ENCODE results near the gene MAGEE2. TPM values are rescaled to one million over a fixed set of nuclear protein-coding genes. Genes with fewer than 3 reads are reported as not detected.
"Not testable (repeated sequence)": the region's sequence is repeated elsewhere in the genome, so short reads cannot be mapped to it uniquely, and the experiment has no call there.

MAGEE2 gene, protein sequence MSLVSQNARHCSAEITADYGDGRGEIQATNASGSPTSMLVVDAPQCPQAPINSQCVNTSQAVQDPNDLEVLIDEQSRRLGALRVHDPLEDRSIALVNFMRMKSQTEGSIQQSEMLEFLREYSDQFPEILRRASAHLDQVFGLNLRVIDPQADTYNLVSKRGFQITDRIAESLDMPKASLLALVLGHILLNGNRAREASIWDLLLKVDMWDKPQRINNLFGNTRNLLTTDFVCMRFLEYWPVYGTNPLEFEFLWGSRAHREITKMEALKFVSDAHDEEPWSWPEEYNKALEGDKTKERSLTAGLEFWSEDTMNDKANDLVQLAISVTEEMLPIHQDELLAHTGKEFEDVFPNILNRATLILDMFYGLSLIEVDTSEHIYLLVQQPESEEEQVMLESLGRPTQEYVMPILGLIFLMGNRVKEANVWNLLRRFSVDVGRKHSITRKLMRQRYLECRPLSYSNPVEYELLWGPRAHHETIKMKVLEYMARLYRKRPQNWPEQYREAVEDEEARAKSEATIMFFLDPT
- not detected for total RNA-seq

DNA sequence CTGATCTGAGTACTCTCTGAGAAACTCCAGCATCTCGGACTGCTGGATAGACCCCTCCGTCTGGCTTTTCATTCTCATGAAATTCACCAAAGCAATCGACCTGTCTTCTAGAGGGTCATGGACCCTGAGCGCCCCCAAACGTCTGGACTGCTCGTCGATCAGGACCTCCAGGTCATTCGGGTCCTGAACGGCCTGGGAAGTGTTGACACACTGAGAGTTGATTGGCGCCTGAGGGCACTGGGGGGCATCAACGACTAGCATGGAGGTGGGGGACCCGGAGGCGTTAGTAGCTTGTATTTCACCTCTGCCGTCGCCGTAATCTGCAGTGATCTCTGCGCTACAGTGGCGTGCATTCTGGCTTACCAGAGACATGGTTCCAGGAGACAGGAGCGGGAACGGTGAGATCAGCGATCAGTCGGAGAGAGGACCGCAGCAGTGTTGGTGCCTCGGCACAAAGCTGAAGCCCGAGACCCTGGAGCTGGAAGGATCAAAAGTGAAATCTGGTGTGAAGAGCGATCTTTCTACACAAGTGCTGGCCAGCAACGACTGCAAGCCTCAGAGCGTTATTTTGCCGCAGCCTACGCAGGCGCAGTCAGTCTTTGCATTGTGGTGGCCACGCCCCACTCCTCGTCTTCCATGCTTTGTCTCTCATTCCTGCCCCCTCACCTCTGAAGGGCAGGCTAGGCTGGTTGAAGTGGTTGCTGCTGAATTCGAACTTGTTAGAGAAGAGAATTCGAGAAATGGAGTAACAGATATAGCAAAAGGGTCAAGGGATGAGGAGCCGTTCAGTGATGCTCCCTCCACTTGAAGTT lies at the start of gene MAGEE2:
TSS of gene MAGEE2 (minus strand) at position 575 of the 812 bp plus-strand sequence. CDS start at position 372, 203 bp downstream.
- ATAC-seq: no peak

DNA sequence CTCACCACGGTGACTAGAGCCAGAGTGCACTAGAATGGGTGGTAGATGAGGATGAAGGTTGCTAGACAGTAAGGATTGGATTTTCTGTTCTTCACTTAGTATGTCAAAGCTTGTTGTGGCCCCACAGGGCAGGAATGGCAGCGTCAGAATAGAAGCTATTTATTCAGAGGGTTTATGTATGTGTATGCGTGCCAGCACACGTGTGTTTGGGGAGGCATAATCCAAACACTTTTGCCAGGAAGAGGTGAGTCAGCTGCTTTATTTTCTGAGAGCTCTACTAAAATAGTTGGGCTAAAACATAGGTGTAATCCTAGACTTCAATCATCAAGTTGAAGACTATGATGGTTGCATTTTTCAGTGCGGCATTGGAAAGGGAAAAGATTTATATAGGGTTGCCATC lies 1.2 kb upstream of the MAGEE2 start:
- ATAC-seq: peak; percentile 84

DNA sequence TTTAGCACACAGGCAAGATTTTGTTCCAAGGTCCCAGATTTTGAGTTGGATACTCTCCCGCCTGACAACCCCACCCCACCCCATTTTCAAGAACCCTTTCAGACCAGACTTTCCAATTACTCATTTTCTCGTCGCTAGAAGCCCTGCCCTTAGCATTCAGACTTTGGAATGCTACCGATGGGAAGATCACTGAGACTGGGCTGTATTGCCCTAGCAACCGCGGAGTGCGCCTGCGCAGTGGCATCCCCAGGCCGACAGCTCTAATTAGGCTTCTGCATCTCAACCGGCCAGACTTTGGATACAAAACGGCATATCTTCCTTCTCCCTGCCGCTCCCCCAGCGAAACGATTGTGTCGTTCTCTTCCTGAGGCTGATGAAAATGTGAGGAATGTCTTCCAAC lies 3.4 kb downstream of the MAGEE2 start:
- ATAC-seq: no peak

DNA sequence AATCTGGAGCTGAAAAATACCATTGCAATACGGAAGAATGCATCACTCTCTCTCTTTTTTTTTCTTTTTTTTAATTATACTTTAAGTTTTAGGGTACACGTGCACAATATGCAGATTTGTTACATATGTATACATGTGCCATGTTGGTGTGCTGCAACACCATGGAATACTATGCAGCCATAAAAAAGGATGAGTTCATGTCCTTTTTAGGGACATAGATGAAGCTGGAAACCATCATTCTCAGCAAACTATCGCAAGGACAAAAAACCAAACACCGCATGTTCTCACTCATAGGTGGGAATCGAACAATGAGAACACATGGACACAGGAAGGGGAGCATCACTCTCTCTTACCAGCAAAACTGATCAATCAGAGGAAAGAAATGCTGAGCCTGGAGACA lies 17.0 kb downstream of the MAGEE2 start:
- not testable (repeated sequence) for ATAC-seq

DNA sequence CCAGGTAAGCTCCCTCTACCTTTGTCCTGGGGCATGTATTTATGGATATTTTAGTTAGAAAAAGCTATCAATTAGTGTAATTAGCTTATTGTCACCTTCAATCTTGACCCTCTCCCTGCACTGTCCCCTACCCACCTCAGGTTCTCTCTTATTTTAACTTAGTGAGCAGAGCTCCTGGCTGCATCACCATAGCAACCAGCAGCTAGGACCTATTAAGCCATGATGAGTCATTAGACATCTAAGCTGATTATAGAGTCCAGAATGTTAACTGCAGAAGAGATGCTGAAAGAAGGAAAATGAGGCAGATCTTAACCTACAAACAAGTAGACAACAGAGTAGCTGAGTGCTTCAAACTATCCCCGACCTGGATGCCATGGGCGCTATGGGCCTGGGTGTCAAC lies 36.6 kb downstream of the MAGEE2 start:
- ATAC-seq: no peak

DNA sequence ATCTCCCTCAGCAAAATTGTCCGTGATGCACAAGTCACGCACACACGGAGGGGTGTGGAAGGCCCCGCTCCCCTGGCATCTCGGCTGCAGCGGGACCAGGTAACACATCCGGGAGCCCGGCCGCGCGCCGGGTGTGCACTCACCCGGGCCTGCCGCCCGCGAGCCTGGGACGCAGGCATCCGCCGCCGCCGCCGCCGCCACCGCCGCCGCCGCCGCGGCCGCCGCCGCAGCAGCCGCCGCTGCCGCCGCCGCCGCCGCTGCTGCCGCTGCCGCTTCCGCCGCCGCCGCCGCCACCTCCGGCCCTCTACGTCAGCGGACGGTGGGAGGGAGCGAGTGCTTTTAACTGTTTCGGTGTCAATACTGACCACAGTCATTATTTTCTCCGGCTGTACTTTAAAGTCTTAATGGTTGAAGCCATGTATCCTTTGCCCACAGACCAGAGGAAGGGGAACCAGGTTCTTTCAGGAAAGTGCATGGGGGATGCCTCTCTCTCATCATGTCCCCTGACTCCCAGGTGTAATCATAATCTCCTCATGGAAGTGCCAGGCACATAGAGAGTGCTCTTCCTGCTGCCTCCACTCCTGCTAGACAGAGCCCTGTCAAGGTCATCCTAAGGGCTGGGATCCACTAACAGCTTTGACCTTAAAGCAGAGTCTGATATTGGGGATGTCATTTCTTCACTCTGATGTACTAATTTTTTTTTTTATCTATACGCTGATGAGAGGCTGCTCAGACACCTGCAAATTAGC lies 38.0 kb downstream of the MAGEE2 start:
- peak; percentile 39 for ATAC-seq
